ENCODE data around the gene COX5A. TPM values are rescaled to one million over a fixed set of nuclear protein-coding genes. Genes with fewer than 3 reads are reported as not detected.

COX5A gene
- total RNA-seq, 4 donors from 2014 or later, result 58.6 to 86.2 (median 75.5) TPM

DNA sequence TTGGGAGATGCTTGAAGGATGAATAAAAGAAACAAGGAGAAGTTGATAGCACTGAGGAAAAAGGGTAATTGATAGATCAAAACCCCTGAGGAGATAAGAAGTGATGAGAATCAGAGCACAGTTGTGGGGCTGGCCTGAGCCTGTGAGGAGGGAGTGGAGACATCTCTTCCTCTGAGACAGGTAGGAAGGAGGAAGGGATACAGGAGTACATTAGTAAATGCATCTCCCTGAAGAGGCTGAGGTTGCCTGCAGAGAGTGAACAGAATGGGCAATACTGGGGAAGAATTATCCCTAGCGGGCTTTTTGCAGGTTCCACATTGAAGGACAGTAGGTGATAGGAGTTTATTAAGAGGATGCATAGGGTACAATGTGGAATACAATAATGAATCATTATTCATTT lies 40.2 kb upstream of the COX5A start:
- intact Hi-C loops (cut with DNase I), result no loop called here
- Histone ChIP-seq H3K36me3 (no peaks in the 10 kb centered on the region), H3K27ac (replicated peaks in 1 of 4) (no peak overlapping the region), H3K4me3 (no peak overlapping the region), H3K4me1 (no peaks in the 10 kb centered on the region), H3K9me3 (no peaks in the 10 kb centered on the region), H3K27me3 (peaks cover 0 to 20% (median 0%) of the 10 kb centered on the region in 4 donors)
- TF ChIP-seq EP300 (IDR thresholded peaks at IDR 0.05), result no peak
- DNase-seq (ENCODE audit: extremely low spot score), result no peak
- WGBS, result 63% methylated on average over 1 of the region's 1 CpG

DNA sequence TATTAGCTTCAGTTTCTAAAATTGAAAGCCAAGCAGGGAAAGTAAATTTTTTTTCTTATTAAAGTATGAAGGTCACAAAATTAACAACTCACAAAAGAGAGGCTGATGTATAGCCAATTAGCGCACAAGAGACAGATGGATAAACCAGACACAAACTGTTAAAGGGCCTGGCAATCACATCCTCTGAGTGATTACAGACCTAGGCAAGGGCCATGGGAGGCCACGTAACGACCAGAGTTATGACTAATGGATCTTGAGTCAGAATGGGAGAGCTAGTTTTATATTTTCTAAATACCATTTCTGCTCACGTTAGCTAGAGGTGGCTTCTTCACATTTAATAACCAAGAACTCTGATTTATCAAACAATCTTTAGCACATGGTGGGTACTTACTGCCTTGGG lies 39.7 kb upstream of the COX5A start:
- Histone ChIP-seq H3K4me1 (no peaks in the 10 kb centered on the region), H3K4me3 (no peak overlapping the region), H3K36me3 (no peaks in the 10 kb centered on the region), H3K27me3 (peaks cover 0 to 19% (median 0%) of the 10 kb centered on the region in 4 donors), H3K27ac (replicated peaks in 1 of 4) (no peak overlapping the region), H3K9me3 (no peaks in the 10 kb centered on the region)
- TF ChIP-seq, protein P1, sequence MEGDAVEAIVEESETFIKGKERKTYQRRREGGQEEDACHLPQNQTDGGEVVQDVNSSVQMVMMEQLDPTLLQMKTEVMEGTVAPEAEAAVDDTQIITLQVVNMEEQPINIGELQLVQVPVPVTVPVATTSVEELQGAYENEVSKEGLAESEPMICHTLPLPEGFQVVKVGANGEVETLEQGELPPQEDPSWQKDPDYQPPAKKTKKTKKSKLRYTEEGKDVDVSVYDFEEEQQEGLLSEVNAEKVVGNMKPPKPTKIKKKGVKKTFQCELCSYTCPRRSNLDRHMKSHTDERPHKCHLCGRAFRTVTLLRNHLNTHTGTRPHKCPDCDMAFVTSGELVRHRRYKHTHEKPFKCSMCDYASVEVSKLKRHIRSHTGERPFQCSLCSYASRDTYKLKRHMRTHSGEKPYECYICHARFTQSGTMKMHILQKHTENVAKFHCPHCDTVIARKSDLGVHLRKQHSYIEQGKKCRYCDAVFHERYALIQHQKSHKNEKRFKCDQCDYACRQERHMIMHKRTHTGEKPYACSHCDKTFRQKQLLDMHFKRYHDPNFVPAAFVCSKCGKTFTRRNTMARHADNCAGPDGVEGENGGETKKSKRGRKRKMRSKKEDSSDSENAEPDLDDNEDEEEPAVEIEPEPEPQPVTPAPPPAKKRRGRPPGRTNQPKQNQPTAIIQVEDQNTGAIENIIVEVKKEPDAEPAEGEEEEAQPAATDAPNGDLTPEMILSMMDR (IDR thresholded peaks at IDR 0.05), result no peak
- TF ChIP-seq POLR2A (IDR thresholded peaks at IDR 0.05; ENCODE audit: low read depth), result no peak
- TF ChIP-seq POLR2AphosphoS5 (IDR thresholded peaks at IDR 0.05), result no peak
- no peak for TF ChIP-seq EP300 (IDR thresholded peaks at IDR 0.05)
- no peak for DNase-seq (ENCODE audit: extremely low spot score)
- intact Hi-C loops (cut with DNase I), result no loop called here
- WGBS, result 55% methylated on average over 4 of the region's 4 CpGs

DNA sequence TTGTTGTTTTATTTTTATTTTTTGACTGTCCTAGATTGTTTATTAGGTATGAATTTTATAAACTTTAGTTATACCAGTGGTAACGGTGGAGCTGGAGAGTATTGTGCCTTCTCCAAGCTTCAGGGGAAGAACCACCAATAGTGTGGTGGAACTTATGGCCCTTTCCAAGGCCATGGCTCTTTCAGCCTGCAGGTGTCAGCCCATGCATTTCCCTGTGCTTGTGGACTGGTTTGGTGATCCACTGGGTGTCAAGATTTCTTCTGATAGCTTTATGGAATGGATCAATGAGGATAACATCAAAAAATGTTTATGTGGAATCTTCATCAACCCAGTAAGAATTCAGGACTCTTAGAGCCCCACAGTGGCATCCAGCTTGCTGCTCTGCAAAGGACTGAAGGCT lies 38.3 kb upstream of the COX5A start:
- H3K36me3 ChIP-seq, result no peaks in the 10 kb centered on the region
- TF ChIP-seq POLR2AphosphoS5 (IDR thresholded peaks at IDR 0.05) (no peak), POLR2A (IDR thresholded peaks at IDR 0.05; ENCODE audit: low read depth) (no peak), EP300 (IDR thresholded peaks at IDR 0.05) (no peak)
- TF ChIP-seq, protein P1 (IDR thresholded peaks at IDR 0.05), result no peak
- H3K27ac ChIP-seq (replicated peaks in 1 of 4), result no peak overlapping the region
- 87% methylated on average over 1 of the region's 1 CpG for WGBS
- no peaks in the 10 kb centered on the region for H3K9me3 ChIP-seq
- DNase-seq (ENCODE audit: extremely low spot score), result no peak
- H3K4me1 ChIP-seq, result no peaks in the 10 kb centered on the region
- intact Hi-C loops (cut with DNase I), result no loop called here
- H3K4me3 ChIP-seq, result no peak overlapping the region
- H3K27me3 ChIP-seq, result peaks cover 0 to 15% (median 0%) of the 10 kb centered on the region in 4 donors

DNA sequence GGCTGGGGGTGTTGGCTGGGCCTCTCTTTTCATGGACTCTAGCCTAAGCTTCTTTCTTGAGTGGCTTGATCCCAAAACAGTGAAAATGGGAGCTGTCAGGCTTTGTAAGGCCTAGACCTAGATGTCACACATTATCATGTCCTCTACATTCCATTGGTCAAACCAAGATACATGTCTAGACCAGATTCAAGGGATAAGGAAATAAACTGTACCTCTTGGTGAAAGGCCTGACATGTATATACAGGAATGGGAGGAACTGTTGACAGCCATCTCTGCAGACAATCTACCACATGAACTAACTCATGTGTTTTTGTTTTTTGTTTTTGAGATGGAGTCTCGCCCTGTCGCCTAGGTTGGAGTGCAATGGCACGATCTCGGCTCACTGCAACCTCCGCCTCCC lies 29.8 kb upstream of the COX5A start:
- Histone ChIP-seq H3K4me3 (no peak overlapping the region), H3K4me1 (no peaks in the 10 kb centered on the region), H3K9me3 (no peaks in the 10 kb centered on the region), H3K27me3 (no peaks in the 10 kb centered on the region), H3K27ac (replicated peaks in 1 of 4) (no peak overlapping the region), H3K36me3 (no peaks in the 10 kb centered on the region)
- intact Hi-C loops (cut with DNase I), result no loop called here
- TF ChIP-seq, protein P1 (IDR thresholded peaks at IDR 0.05), result no peak
- TF ChIP-seq POLR2A (IDR thresholded peaks at IDR 0.05; ENCODE audit: low read depth) (no peak), EP300 (IDR thresholded peaks at IDR 0.05) (no peak), POLR2AphosphoS5 (IDR thresholded peaks at IDR 0.05) (no peak)
- 100% methylated on average over 5 of the region's 5 CpGs for WGBS
- DNase-seq (ENCODE audit: extremely low spot score), result no peak

DNA sequence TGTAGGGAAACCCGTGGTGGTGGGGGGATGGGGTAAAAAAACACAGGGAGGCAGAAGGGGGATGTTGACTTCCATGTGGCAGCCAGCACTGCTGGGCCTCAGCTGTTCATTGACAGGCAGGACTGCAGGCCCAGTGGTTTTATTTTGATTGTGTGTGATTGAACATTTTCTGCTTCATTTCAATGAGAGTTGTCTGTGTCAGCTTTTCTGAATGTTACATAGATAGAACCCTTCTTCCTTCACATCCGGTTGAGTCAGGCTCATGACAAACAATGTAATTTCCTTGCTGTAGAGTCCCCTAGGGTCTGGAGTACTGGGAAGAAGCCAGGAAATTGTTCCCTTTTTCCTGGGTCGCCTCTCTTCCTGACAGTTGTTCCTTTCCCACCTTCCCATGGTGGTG lies 26.9 kb upstream of the COX5A start:
- no peaks in the 10 kb centered on the region for H3K9me3 ChIP-seq
- 14% methylated on average over 3 of the region's 3 CpGs for WGBS
- intact Hi-C loops (cut with DNase I), result no loop called here
- TF ChIP-seq EP300 (IDR thresholded peaks at IDR 0.05) (no peak), POLR2AphosphoS5 (IDR thresholded peaks at IDR 0.05) (no peak), POLR2A (IDR thresholded peaks at IDR 0.05; ENCODE audit: low read depth) (no peak)
- TF ChIP-seq, protein P1 (IDR thresholded peaks at IDR 0.05), result no peak
- no peaks in the 10 kb centered on the region for H3K36me3 ChIP-seq
- H3K27me3 ChIP-seq, result peaks cover 0 to 7% (median 0%) of the 10 kb centered on the region in 4 donors
- H3K4me1 ChIP-seq, result peaks cover 0 to under 1% (median 0%) of the 10 kb centered on the region in 4 donors
- no peak for DNase-seq (ENCODE audit: extremely low spot score)
- H3K27ac ChIP-seq (replicated peaks in 1 of 4), result no peak overlapping the region
- H3K4me3 ChIP-seq, result no peak overlapping the region

All from esophagus muscularis mucosa (tissue), 4 donors.